Epithelial cell of proximal tubule (primary cell): ENCODE data around the gene HK1. TPM values are rescaled to one million over a fixed set of nuclear protein-coding genes. Genes with fewer than 3 reads are reported as not detected.
"Not testable (repeated sequence)": the region's sequence is repeated elsewhere in the genome, so short reads cannot be mapped to it uniquely, and the experiment has no call there.

ENCODE experiments used
- DNase-seq: peaks from one replicate; pipeline ENCODE4 v3.0.0-alpha.2; 2011; ENCODE audit warnings: low read depth
- H3K4me3 ChIP-seq: 2 replicates; pipeline ENCODE4 v1.5.1; 2011; ENCODE audit warnings: low read depth, mild to moderate bottlenecking, low read length
- CTCF ChIP-seq: conservative IDR thresholded peaks from 2 replicates; pipeline ENCODE4 v1.5.1; 2012; ENCODE audit warnings: low read depth, mild to moderate bottlenecking, low read length
- total RNA-seq: library from RNA; depleted of rRNA; stranded (reverse); fragments of >200 nt; gene quantifications from 2 replicates; pipeline ENCODE4 v1.2.3, GENCODE V29; 2015

HK1 gene
- total RNA-seq, 1 donor from 2014 or later, result 84.4 TPM

DNA sequence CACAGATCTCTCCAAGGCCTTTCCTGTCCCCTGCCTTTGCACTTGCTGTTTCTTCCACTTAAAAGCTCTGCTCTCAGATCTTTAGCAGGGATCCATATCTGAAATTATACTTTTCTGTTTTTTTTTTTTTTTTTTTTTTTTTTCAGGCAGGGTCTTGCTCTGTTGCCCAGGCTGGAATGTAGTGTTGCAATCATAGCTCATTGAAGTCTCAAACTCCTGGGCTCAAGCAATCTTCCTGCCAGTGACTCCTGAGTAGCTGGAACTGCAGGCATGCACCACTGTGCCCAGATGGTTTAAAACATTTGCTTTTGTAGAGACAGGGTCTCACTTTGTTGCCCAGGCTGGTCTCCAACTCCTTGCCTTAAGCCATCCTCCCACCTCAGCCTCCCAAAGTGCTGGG, 167.9 kb downstream of the HK1 start:
- TF ChIP-seq CTCF, result no peak
- no peak overlapping the region for H3K4me3 ChIP-seq
- DNase-seq, result no peak

GRCh38 chr10:69446650-69447151, 168.4 kb downstream of the HK1 start:
- no peak for TF ChIP-seq CTCF
- no peak overlapping the region for H3K4me3 ChIP-seq
- DNase-seq, result peak; percentile 95

GRCh38 chr10:69449841-69450240, 171.5 kb downstream of the HK1 start:
- H3K4me3 ChIP-seq, result no peak overlapping the region
- no peak for DNase-seq
- TF ChIP-seq CTCF, result peak; percentile 77

DNA sequence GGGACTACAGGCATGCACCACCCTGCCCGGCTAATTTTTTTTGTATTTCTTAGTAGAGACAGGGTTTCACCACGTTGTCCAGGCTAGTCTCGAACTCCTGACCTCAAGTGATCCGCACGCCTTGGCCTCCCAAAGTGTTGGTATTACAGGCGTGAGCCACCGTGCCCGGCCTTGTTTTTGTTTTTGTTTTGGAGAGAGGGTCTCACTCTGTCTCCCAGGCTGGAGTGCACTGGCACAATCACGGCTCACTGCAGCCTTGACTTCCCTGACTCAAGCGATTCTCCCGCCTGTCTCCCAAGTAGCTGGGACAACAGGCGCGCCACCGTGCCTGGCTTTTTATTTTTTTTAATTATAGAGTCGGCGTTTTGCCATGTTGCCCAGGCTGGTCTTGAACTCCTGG, 172.1 kb downstream of the HK1 start:
- H3K4me3 ChIP-seq, DNase-seq: not testable (repeated sequence)

DNA sequence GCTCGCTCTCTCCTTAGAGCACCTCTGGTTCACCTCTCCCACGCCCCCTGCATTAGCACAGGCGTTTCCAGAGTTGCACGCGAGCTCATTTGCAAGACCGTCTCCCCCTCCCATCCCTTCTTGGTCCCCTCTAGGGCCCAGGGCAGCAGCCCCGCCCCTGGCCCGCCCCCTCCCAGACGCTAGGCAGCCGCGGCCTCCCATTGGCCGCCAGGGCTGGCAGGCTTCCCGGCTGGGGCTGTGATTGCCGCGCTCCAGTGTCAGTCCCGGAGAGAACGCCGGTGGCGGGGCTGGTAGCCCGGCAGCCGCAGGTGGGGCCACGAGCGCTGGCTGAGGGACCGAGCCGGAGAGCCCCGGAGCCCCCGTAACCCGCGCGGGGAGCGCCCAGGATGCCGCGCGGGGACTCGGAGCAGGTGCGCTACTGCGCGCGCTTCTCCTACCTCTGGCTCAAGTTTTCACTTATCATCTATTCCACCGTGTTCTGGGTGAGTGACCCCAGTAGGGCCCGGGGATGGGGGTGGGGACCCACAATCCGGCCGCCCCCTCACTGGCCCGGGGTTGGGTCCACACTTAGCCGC, 173.0 kb downstream of the HK1 start, which contains the start of gene TSPAN15:
Gene TSPAN15, plus strand, starts transcription at position 257 of the 575 bp plus-strand sequence. Its CDS starts 130 bp downstream, at position 387.
- no peak for DNase-seq
- TF ChIP-seq CTCF, result no peak
- peak within 1 kb of the TSS; percentile 94 for H3K4me3 ChIP-seq

Other genes starting within 250 kb of the HK1 start
- gene SRGN, start 190.4 kb upstream of the HK1 start, total RNA-seq, result 8.5 and 121 TPM in 2 replicates
- gene VPS26A, start 154.3 kb upstream of the HK1 start, total RNA-seq, result 23.6 and 25.0 TPM in 2 replicates
- 29.0 and 38.0 TPM in 2 replicates for gene SUPV3L1, start 98.3 kb upstream of the HK1 start, total RNA-seq
- 42.0 and 75.2 TPM in 2 replicates for gene HKDC1, start 58.2 kb upstream of the HK1 start, total RNA-seq
- 0.23 TPM in 1 of 2 replicates, not detected in the other for gene TACR2, start 138.4 kb downstream of the HK1 start, total RNA-seq
- gene TSPAN15, start 173.0 kb downstream of the HK1 start, total RNA-seq, result 26.4 and 28.6 TPM in 2 replicates